ENCODE measurements around the gene IPO11.
A peak's percentile ranks its signal among the peaks of the same experiment; 100 is the strongest.

Gene IPO11

GRCh38 chr5:62412549-62413329, at the start of gene IPO11:
Gene IPO11 (plus strand): TSS chr5:62412763. CDS start chr5:62437280, 24,517 bp downstream.
- peak; percentile 100 for DNase-seq

- no peak for DNase-seq
Observed at GRCh38 chr5:62369039-62369438, 43.5 kb upstream of the IPO11 start.

- no peak for DNase-seq
Observed at GRCh38 chr5:62371409-62371808, 41.2 kb upstream of the IPO11 start.

GRCh38 chr5:62372600-62372999, 40.0 kb upstream of the IPO11 start:
- no peak for DNase-seq

- no peak for DNase-seq
Observed at GRCh38 chr5:62373382-62373781, 39.2 kb upstream of the IPO11 start.

GRCh38 chr5:62374090-62374489, 38.5 kb upstream of the IPO11 start:
- no peak for DNase-seq

GRCh38 chr5:62375627-62376026, 36.9 kb upstream of the IPO11 start:
- DNase-seq: no peak

GRCh38 chr5:62376064-62376463, 36.5 kb upstream of the IPO11 start:
- no peak for DNase-seq

- no peak for DNase-seq
Observed at GRCh38 chr5:62385131-62385530, 27.4 kb upstream of the IPO11 start.

- no peak for DNase-seq
Observed at GRCh38 chr5:62385816-62386400, 26.7 kb upstream of the IPO11 start.

GRCh38 chr5:62386824-62387223, 25.7 kb upstream of the IPO11 start:
- no peak for DNase-seq

- DNase-seq: no peak
Observed at GRCh38 chr5:62395210-62395950, 17.2 kb upstream of the IPO11 start.

GRCh38 chr5:62403411-62404250, 8.9 kb upstream of the IPO11 start, which contains the start of gene DIMT1:
Gene DIMT1 (minus strand): TSS chr5:62403905. CDS start chr5:62403772, 133 bp downstream.
- DNase-seq: peak; percentile 98

- no peak for DNase-seq
Observed at GRCh38 chr5:62413711-62414110, 1.1 kb downstream of the IPO11 start.

- DNase-seq: no peak
Observed at GRCh38 chr5:62418462-62419076, 6.0 kb downstream of the IPO11 start.

GRCh38 chr5:62419609-62420008, 7.0 kb downstream of the IPO11 start:
- no peak for DNase-seq

- no peak for DNase-seq
Observed at GRCh38 chr5:62421414-62421813, 8.9 kb downstream of the IPO11 start.

- DNase-seq: no peak
Observed at GRCh38 chr5:62424763-62425162, 12.2 kb downstream of the IPO11 start.

- no peak for DNase-seq
Observed at GRCh38 chr5:62431735-62432620, 19.4 kb downstream of the IPO11 start.

GRCh38 chr5:62432621-62433064, 20.1 kb downstream of the IPO11 start:
- no peak for DNase-seq

GRCh38 chr5:62448528-62448927, 36.0 kb downstream of the IPO11 start:
- DNase-seq: no peak
